KMS-11 (cell line): Measurements from ENCODE around the gene SRSF5.

Source experiments
- H2AFZ ChIP-seq: fragments of 200-600 bp; sonication (generic); 2 replicates; pipeline ENCODE4 v1.6.1; 2016; ENCODE audit warnings: antibody characterized with exemption, mixed run types, low read depth
- H3K27ac ChIP-seq: fragments of 200-600 bp; sonication (generic); 2 replicates; pipeline ENCODE4 v1.6.1; 2016; ENCODE audit warnings: mild to moderate bottlenecking, mixed run types
- H3K27me3 ChIP-seq: fragments of 200-600 bp; sonication (generic); 2 replicates; pipeline ENCODE4 v1.6.1; 2017; ENCODE audit warnings: mild to moderate bottlenecking, low read depth, mixed run types, moderate library complexity; ENCODE audit not compliant: insufficient read depth
- H3K36me3 ChIP-seq: fragments of 200-600 bp; sonication (generic); 2 replicates; pipeline ENCODE4 v1.6.1; 2017; ENCODE audit warnings: mild to moderate bottlenecking, mixed run types; ENCODE audit not compliant: insufficient read depth
- H3K4me1 ChIP-seq: fragments of 200-600 bp; sonication (generic); 2 replicates; pipeline ENCODE4 v1.6.1; 2016; ENCODE audit warnings: mild to moderate bottlenecking, low read depth, mixed run types; ENCODE audit not compliant: poor library complexity, severe bottlenecking
- H3K4me2 ChIP-seq: fragments of 200-600 bp; sonication (generic); 2 replicates; pipeline ENCODE4 v1.7.0; 2016; ENCODE audit warnings: mild to moderate bottlenecking, mixed run types
- H3K4me3 ChIP-seq: fragments of 200-600 bp; sonication (generic); IDR thresholded peaks from 2 replicates; pipeline ENCODE4 v1.6.1; 2017; ENCODE audit warnings: low read depth, low read length, mixed read lengths; ENCODE audit not compliant: insufficient read depth
- H3K79me2 ChIP-seq: fragments of 200-600 bp; sonication (generic); 2 replicates; pipeline ENCODE4 v1.6.1; 2016; ENCODE audit warnings: low read depth, mixed run types; ENCODE audit not compliant: insufficient read depth
- H3K9ac ChIP-seq: fragments of 200-600 bp; sonication (generic); 2 replicates; pipeline ENCODE4 v1.6.1; 2016; ENCODE audit warnings: mild to moderate bottlenecking, mixed run types
- H4K20me1 ChIP-seq: fragments of 200-600 bp; sonication (generic); 2 replicates; pipeline ENCODE4 v1.6.1; 2016; ENCODE audit warnings: mild to moderate bottlenecking, mixed run types; ENCODE audit not compliant: insufficient read depth
- CTCF ChIP-seq: fragments of 200-600 bp; sonication (generic); conservative IDR thresholded peaks from 2 replicates; pipeline ENCODE4 v1.6.1; 2017; ENCODE audit warnings: low read depth, mild to moderate bottlenecking, antibody characterized with exemption, low read length, moderate library complexity, mixed read lengths

SRSF5 gene

GRCh38 chr14:69776875-69777453, 10.0 kb downstream of the SRSF5 start:
- H3K79me2 ChIP-seq: no peaks in the 10 kb centered on the region
- H3K4me2 ChIP-seq: no peak overlapping the region
- H4K20me1 ChIP-seq: no peaks in the 10 kb centered on the region
- TF ChIP-seq CTCF: no peak
- no peaks in the 10 kb centered on the region for H3K27me3 ChIP-seq
- H3K9ac ChIP-seq: no peak overlapping the region
- no peak overlapping the region for H3K27ac ChIP-seq
- no peak overlapping the region for H3K4me3 ChIP-seq
- H3K4me1 ChIP-seq: no peaks in the 10 kb centered on the region
- no peaks in the 10 kb centered on the region for H3K36me3 ChIP-seq
- no peak overlapping the region for H2AFZ ChIP-seq

GRCh38 chr14:69779088-69779487, 12.1 kb downstream of the SRSF5 start:
- no peaks in the 10 kb centered on the region for H3K27me3 ChIP-seq
- no peaks in the 10 kb centered on the region for H3K4me1 ChIP-seq
- H4K20me1 ChIP-seq: no peaks in the 10 kb centered on the region
- no peak overlapping the region for H2AFZ ChIP-seq
- no peaks in the 10 kb centered on the region for H3K79me2 ChIP-seq
- no peak for TF ChIP-seq CTCF
- no peaks in the 10 kb centered on the region for H3K36me3 ChIP-seq
- H3K4me3 ChIP-seq: no peak overlapping the region
- H3K4me2 ChIP-seq: no peak overlapping the region
- no peak overlapping the region for H3K9ac ChIP-seq
- no peak overlapping the region for H3K27ac ChIP-seq

GRCh38 chr14:69780092-69780491, 13.2 kb downstream of the SRSF5 start:
- Histone ChIP-seq H3K79me2 (no peaks in the 10 kb centered on the region), H3K4me1 (no peaks in the 10 kb centered on the region), H3K9ac (no peak overlapping the region), H3K4me3 (no peak overlapping the region), H4K20me1 (no peaks in the 10 kb centered on the region), H2AFZ (no peak overlapping the region), H3K27ac (no peak overlapping the region), H3K4me2 (no peak overlapping the region), H3K27me3 (no peaks in the 10 kb centered on the region), H3K36me3 (no peaks in the 10 kb centered on the region)
- no peak for TF ChIP-seq CTCF

- TF ChIP-seq CTCF: no peak
- Histone ChIP-seq H3K4me1 (no peaks in the 10 kb centered on the region), H3K36me3 (no peaks in the 10 kb centered on the region), H3K4me3 (no peak overlapping the region), H4K20me1 (no peaks in the 10 kb centered on the region), H3K9ac (no peak overlapping the region), H3K79me2 (no peaks in the 10 kb centered on the region), H3K27me3 (no peaks in the 10 kb centered on the region), H3K27ac (no peak overlapping the region), H2AFZ (no peak overlapping the region), H3K4me2 (no peak overlapping the region)
These were observed 14.0 kb downstream of the SRSF5 start for GRCh38 chr14:69780952-69781351.
